ENCODE results near the gene EDRF1. TPM values are rescaled to one million over a fixed set of nuclear protein-coding genes. Genes with fewer than 3 reads are reported as not detected.

The EDRF1 gene
- total and polyA plus RNA-seq, 2 of the 4 experiments (the other 2 are of a cell fraction) = 17.0 to 24.9 TPM

GRCh38 chr10:125766511-125766910 lies 47.0 kb downstream of the EDRF1 start:
- H2AK9ac ChIP-seq (replicated peaks; ENCODE audit: low read depth, low read length, poor library complexity) = no peak overlapping the region
- no peak overlapping the region for H2AFZ ChIP-seq (replicated peaks; ENCODE audit: low read length, poor library complexity)
- no peaks in the 10 kb centered on the region for H3K9me1 ChIP-seq (ENCODE audit: insufficient read depth, low read length)
- H4K91ac ChIP-seq (ENCODE audit: insufficient read depth, low read depth, low read length) = no peak overlapping the region
- CTCF ChIA-PET = no interaction called here
- H3K9ac ChIP-seq (ENCODE audit: low read depth, low read length) = no peak overlapping the region
- H3K4me2 ChIP-seq (ENCODE audit: low read depth, low read length) = no peak overlapping the region
- no peak overlapping the region for H2BK5ac ChIP-seq (ENCODE audit: low read depth, low read length, poor library complexity, severe bottlenecking)
- no peak overlapping the region for H2BK120ac ChIP-seq (ENCODE audit: low read depth, low read length)
- H3K56ac ChIP-seq (ENCODE audit: extremely low read depth, insufficient read depth, low read length) = no peak overlapping the region
- in situ Hi-C loops (cut with MboI; ENCODE audit: low sequenced_read_pairs) = no loop called here
- H2BK15ac ChIP-seq (ENCODE audit: low read depth, low read length) = no peak overlapping the region
- H4K20me1 ChIP-seq (ENCODE audit: insufficient read depth, low read length) = no peaks in the 10 kb centered on the region
- no peaks in the 10 kb centered on the region for H3K27me3 ChIP-seq (ENCODE audit: control insufficient read depth, insufficient read depth, low read length)
- H3K9me3 ChIP-seq (ENCODE audit: control insufficient read depth, insufficient read depth, low read length) = no peaks in the 10 kb centered on the region
- no peak overlapping the region for H2BK20ac ChIP-seq (ENCODE audit: low read depth, low read length)
- BruUV-seq (replicated peaks) = no TSS peak
- H4K5ac ChIP-seq (ENCODE audit: low read depth, low read length) = no peak overlapping the region
- no peak for TF ChIP-seq NFE2L2 (IDR thresholded peaks at IDR 0.05; ENCODE audit: low read depth, low read length)
- no peak for TF ChIP-seq CEBPB (IDR thresholded peaks at IDR 0.05; ENCODE audit: low read depth, low read length)
- no peak for TF ChIP-seq FOS (IDR thresholded peaks at IDR 0.05; ENCODE audit: low read depth, low read length)
- no peak for TF ChIP-seq RCOR1 (IDR thresholded peaks at IDR 0.05; ENCODE audit: insufficient replicate concordance, low read length)
- TF ChIP-seq RAD21 (IDR thresholded peaks at IDR 0.05; ENCODE audit: low read length) = no peak
- TF ChIP-seq, protein P1, sequence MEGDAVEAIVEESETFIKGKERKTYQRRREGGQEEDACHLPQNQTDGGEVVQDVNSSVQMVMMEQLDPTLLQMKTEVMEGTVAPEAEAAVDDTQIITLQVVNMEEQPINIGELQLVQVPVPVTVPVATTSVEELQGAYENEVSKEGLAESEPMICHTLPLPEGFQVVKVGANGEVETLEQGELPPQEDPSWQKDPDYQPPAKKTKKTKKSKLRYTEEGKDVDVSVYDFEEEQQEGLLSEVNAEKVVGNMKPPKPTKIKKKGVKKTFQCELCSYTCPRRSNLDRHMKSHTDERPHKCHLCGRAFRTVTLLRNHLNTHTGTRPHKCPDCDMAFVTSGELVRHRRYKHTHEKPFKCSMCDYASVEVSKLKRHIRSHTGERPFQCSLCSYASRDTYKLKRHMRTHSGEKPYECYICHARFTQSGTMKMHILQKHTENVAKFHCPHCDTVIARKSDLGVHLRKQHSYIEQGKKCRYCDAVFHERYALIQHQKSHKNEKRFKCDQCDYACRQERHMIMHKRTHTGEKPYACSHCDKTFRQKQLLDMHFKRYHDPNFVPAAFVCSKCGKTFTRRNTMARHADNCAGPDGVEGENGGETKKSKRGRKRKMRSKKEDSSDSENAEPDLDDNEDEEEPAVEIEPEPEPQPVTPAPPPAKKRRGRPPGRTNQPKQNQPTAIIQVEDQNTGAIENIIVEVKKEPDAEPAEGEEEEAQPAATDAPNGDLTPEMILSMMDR (conservative IDR thresholded peaks at IDR 0.05; ENCODE audit: low read depth, low read length) = no peak
- no peak for TF ChIP-seq ELK1 (IDR thresholded peaks at IDR 0.05; ENCODE audit: borderline replicate concordance, low read depth, low read length)
- TF ChIP-seq MXI1 (IDR thresholded peaks at IDR 0.05; ENCODE audit: borderline replicate concordance, low read depth, low read length) = no peak
- TF ChIP-seq MAFK (IDR thresholded peaks at IDR 0.05; ENCODE audit: low read depth, low read length) = no peak
- no peak for TF ChIP-seq RFX5 (IDR thresholded peaks at IDR 0.05; ENCODE audit: low read depth, low read length)
- TF ChIP-seq SMC3 (IDR thresholded peaks at IDR 0.05; ENCODE audit: low read depth, low read length) = no peak
- H3K4ac ChIP-seq (ENCODE audit: low read depth, low read length) = no peak overlapping the region
- intact Hi-C loops (cut with micrococcal nuclease) = no loop called here
- dilution Hi-C loops (cut with HindIII; ENCODE audit: low sequenced_read_pairs, unreplicated experiment) = no loop called here
- no peak overlapping the region for H4K8ac ChIP-seq (ENCODE audit: low read depth in 2 of 2, low read length in 2 of 2)
- H2AK5ac ChIP-seq (ENCODE audit: low read depth, low read length) = no peak overlapping the region
- WGBS, 2 experiments (ENCODE audit: extremely low coverage in 2 of 2, insufficient read length in 1 of 2) = no CpG with 5 or more reads among the region's 4 CpGs
- H3K4me3 ChIP-seq (ENCODE audit: insufficient read depth, low read depth, low read length) = no peak overlapping the region
- POLR2A ChIA-PET (ENCODE audit: unreplicated experiment) = no interaction called here
- no peaks in the 10 kb centered on the region for H3K4me1 ChIP-seq (ENCODE audit: control insufficient read depth, insufficient read depth, low read length)
- no peak for ATAC-seq (ENCODE audit: low read depth)
- no peak overlapping the region for H3K18ac ChIP-seq (ENCODE audit: low read depth, low read length)
- no peak overlapping the region for H3K27ac ChIP-seq (ENCODE audit: insufficient read depth, low read length)
- H3K36me3 ChIP-seq (ENCODE audit: control insufficient read depth, insufficient read depth, low read length) = peaks cover 22% of the 10 kb centered on the region
- no peak overlapping the region for H3K14ac ChIP-seq (replicated peaks; ENCODE audit: low read depth, low read length)
- DNase-seq = no peak
- H3K79me1 ChIP-seq (ENCODE audit: low read depth in 1 of 2, low read length in 2 of 2) = no peaks in the 10 kb centered on the region
- H3K23ac ChIP-seq (ENCODE audit: low read depth, low read length) = no peak overlapping the region

Measured in IMR-90 (cell line).